Hematopoietic multipotent progenitor cell (in vitro differentiated cells): ENCODE data around the gene SPAG7. TPM values are rescaled to one million over a fixed set of nuclear protein-coding genes. Genes with fewer than 3 reads are reported as not detected.

Experiments
- DNase-seq, 3 donors: peaks; one replicate each; pipeline ENCODE4 v3.0.0-alpha.2; 2011 to 2015; ENCODE audit warnings: low read depth in 2 of 3, low spot score in 2 of 3
- total RNA-seq: library from RNA; depleted of rRNA; stranded (reverse); fragments of >200 nt; gene quantifications from one replicate; pipeline ENCODE4 v1.2.3, GENCODE V29; 2012

Gene SPAG7
- total RNA-seq: 31.2 TPM

- DNase-seq: peak; percentile 95 to 98 (median 97)
These were observed at the start of gene SPAG7 for GRCh38 chr17:4967539-4968485. TSS of gene SPAG7 (minus strand) at chr17:4967817. CDS start at chr17:4967804, 13 bp downstream.

- no peak for DNase-seq
These were observed 46.7 kb upstream of the SPAG7 start for GRCh38 chr17:5014357-5014756.

GRCh38 chr17:5011928-5012327 is 44.3 kb upstream of the SPAG7 start:
- no peak for DNase-seq

- DNase-seq: no peak
These were observed 35.7 kb upstream of the SPAG7 start for GRCh38 chr17:5003214-5003867.

- no peak for DNase-seq
These were observed 34.6 kb upstream of the SPAG7 start for GRCh38 chr17:5002121-5002788.

- no peak for DNase-seq
These were observed 32.6 kb upstream of the SPAG7 start for GRCh38 chr17:5000237-5000639.

- DNase-seq: no peak
These were observed 31.9 kb upstream of the SPAG7 start for GRCh38 chr17:4999430-5000093.

GRCh38 chr17:4998732-4999429 is 31.3 kb upstream of the SPAG7 start:
- no peak for DNase-seq

- no peak for DNase-seq
These were observed 30.6 kb upstream of the SPAG7 start for GRCh38 chr17:4998027-4998731.

GRCh38 chr17:4997302-4998026 is 29.8 kb upstream of the SPAG7 start, which contains the start of the genes INCA1 and KIF1C:
TSS of gene INCA1 (minus strand) at chr17:4997522. CDS start at chr17:4994437, 3,085 bp downstream.
TSS of gene KIF1C (plus strand) at chr17:4997950. CDS start at chr17:5000247, 2,297 bp downstream.
- peak; percentile 80 to 88 (median 86) for DNase-seq

GRCh38 chr17:4994081-4994595 is 26.5 kb upstream of the SPAG7 start:
- DNase-seq: no peak

GRCh38 chr17:4987767-4988567 is 20.4 kb upstream of the SPAG7 start:
- peak in 1 of 3 donors; percentile 45 for DNase-seq

- peak; percentile 75 to 84 (median 82) for DNase-seq
These were observed 19.5 kb upstream of the SPAG7 start, which contains the start of gene CAMTA2 for GRCh38 chr17:4986951-4987766. TSS of gene CAMTA2 (minus strand) at chr17:4987675. CDS start at chr17:4986222, 1,453 bp downstream.

GRCh38 chr17:4986403-4986802 is 18.8 kb upstream of the SPAG7 start:
- DNase-seq: no peak

GRCh38 chr17:4982305-4982704 is 14.7 kb upstream of the SPAG7 start:
- DNase-seq: no peak

GRCh38 chr17:4980644-4981216 is 13.1 kb upstream of the SPAG7 start:
- DNase-seq: peak in 2 of 3 donors; percentile 63 to 79
